ENCODE data around the gene RTL5. TPM values are rescaled to one million over a fixed set of nuclear protein-coding genes. Genes with fewer than 3 reads are reported as not detected.

The RTL5 gene
- total RNA-seq, 1 donor from 2014 or later, result 3.4 TPM

DNA sequence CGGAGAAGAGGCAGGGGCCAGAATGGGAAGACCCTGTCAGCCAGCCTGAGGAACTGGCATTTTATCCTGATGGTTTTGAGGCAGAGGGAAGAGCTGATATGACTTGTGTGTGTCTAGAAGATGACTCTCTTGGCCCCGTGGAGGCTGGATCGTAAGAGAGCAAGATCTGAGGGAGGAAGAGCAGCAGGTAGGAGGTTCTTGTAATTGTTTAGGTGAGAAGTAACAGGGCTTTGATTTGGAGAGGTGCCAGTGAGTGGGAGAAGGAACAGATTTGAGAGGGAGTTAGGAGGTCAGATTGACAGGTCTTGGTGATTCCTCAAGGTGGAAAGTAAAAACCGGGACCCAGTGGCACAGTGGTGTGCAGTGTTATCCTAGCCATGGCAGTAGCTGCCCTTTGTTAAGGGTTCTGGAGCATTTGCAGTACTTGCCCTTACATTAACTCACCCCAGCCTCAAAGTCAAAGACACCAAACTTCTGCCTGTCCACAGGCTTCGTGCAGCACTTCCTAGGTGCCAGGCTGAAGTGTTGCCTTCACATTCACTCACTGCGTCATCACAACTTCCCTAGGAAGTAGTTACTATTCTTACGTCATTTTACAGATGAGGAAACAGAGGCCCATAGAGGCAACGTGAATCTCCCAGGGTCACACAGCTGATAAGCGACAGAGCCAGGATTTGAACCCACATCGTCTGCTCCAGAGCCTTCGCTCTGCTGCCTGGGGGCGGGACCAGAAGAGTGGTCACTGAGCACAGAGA lies 23.7 kb downstream of the RTL5 start:
- DNase-seq, result no peak

DNA sequence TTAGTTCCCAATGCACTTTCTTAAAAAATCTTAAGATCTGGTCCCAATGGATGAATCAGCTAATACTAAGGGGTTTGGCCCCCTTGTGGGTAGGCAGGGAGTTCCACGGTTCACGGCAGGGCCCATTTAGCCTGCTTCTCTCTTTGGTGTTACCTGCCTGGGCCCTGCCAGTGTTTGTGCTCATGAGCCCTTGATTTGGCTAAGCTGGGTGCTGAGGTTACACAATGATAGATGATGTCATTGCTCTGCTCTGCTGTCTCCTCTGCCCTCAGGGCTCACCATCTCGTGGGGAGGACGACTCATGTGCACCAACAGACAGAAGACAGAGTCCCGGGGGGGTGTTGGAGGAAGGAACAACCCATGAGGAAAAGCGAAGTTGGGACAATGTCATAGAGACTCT lies 24.4 kb downstream of the RTL5 start:
- no peak for DNase-seq

DNA sequence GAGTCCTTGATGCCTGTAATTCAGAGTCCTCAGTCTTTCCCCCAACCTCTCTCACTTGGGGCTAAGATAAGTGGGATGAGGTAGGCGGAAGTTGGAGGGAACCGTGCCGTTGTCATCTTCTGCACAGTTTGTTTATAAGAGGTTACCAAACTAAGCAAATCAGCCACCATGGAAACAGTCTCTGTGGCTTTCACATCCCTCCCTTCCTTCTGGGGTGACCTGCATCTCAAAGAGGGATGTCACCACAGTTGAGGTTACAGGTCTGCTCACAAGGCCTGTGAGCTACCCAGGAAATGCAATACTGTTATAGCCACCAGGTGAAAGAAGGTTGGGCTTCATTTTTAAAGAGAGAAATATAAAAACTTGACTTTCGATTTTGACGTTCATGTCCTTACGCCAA lies 26.3 kb downstream of the RTL5 start:
- no peak for DNase-seq

DNA sequence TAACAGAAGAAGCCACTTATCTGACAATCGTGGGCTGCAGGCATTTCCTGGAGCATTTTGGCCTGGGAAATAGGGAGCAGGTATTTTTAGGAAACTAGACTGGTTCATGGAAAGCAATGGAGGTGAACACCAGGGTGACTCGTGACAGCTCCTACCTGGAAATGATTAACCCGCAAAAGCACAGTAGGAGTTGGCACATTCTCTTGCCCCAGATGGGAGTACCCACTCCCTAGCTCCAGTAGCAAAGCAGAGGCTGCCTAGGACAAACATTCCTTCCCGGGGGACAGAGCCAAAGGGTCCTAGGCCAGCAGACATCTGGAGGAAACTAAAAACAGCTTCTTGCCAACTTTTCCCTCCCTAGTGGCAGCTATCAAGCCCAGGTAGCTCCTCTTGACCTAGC lies 29.0 kb downstream of the RTL5 start:
- DNase-seq, result no peak

DNA sequence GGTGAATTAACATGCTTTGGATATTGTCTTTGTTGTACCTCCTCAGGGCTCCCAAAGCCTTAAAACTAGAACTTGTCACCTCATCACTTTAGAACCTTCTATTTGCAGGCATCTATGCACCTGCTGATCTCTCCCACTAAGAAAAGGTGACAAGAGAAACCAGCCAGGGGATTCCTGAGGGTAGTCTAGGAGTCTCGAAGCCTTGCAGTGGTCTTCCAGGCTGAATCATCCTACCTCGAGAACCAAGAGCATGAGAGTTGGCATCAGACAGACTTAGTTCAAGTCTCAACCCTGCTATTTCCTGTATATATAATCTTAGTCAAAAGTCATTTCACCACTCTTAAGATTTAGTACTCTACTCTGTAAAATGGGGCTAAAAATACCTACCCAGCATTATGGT lies 29.6 kb downstream of the RTL5 start:
- no peak for DNase-seq

DNA sequence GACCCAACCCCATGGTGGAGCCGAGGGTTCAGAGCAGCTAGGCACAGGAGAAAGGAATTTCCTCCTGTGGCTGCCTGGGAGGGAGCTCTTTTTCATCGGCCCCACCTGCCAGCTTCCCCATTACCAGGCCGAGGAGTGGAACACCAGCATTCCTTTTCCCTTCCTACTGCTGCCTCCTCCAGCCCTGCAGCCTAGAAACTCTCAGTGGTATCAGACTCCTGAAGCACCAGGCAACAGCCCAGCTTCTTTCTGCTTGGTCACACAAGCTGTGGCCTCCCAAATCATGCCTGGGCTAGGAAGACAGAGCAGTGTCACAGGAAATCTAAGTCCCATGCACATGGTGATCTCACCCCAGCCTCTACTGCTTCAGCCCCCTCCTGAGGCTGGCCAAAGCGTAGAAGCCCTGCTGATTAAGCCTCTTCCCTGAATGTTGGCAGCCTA lies 30.1 kb downstream of the RTL5 start:
- DNase-seq, result no peak

DNA sequence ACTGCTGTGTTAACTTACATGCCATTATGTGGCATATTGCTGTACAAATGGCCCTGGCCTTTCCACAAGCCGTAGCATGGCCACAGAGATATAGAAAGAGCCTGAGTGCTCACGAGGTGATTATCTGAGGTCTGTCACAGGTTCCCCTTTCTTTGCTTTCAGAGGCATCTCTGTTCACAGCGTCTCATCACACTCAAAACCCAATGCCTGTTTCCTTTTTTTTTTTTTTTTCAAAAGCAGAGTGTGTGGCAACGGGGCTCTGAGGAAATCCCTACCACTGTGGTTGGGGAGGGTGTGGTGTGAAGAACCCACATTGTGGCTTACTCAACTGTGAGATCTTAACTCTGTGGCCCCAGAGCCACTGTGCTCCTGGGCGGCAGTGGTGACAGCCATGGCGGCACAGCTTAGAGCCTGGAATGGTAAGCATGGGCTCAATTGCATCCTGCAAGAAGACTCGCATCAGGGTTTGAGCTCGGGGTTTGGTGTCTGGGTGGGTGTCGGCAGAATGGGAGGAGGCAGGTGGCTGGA lies 30.8 kb downstream of the RTL5 start:
- DNase-seq, result no peak

DNA sequence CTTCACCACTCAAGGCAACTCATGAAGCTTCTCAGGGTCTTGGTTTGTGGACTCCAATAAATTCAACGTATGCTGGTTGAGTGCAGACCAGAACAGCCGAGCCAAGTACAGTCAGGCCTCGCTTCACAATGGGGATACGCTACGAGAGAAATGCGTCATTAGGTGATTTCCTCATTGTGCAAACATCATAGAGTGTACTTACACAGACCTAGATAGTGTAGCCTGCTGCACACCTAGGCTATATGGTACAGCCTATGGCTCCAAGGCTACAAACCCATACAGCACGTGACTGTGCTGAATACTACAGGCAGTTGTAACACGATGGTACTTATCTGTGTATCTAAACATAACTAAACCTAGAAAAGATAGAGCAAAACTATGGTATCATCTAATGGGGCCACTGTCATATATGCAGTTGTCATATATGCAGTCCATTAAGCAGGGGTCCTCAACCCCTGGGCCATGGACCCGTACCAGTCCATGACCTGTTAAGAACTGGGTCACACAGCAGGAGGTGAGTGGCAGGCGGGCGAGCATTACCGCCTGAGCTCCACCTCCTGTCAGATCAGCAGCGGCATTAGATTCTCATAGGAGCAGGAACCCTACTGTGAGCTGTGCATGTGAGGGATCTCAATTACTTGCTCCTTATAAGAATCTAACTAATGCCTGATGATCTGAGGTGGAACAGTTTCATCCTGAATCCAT lies 31.5 kb downstream of the RTL5 start:
- no peak for DNase-seq

DNA sequence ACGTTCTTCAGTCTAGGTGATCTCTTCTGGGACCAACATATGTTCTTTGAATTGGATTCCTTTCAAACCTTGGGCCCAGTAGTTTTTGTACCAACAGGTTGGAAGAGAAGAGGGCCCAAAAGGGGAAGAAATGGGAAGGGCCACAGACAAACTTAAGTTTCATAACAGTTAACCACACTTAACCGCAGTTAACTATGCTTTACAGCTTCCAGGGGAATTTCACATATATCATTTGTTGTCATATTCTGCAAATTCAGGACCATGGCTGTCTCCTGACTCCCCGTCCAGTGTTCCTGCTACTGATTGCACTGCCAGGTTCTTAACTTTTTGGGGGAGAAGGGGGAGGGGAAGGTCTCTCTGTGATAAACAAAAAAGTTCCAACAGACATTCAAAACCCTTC lies 34.6 kb downstream of the RTL5 start:
- DNase-seq, result no peak

DNA sequence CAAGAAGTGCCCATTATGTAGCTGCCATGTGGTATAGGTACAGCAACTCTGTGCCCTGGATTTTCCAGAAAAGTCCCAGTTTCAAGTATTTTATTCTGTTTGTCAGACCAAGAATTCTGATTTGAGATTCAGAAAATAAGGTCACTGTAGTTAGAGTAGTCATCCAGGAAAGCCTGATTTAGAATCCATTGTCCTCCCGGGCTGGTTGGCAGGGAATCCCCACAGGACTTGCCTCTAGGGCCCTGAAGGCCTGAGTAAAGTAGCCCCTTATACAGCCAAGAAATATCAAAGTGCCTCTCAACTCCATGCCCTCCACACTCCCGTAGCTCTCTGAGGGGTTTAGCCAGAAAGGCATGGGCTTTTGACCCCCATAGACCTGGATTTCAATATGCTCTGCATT lies 36.3 kb downstream of the RTL5 start:
- DNase-seq, result no peak

DNA sequence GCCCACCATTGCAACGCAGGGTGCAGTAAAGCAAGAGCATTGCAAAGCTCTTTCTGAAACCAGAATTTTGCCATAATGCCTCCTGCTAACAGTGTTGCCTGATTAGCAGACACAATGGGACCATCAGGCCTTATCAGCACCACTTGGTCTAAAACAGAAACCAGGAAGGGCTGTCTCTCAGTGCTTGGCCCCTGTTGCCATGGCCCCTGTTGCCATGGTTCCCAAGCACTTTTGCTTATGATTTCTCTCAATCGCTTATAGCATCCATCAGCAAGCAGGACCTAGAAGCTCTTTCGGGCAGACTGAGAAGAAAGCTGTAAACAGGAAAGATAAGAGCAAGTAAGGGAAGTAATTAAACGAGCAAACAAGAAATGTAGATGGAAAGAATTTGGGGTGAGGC lies 36.8 kb downstream of the RTL5 start:
- DNase-seq, result no peak

DNA sequence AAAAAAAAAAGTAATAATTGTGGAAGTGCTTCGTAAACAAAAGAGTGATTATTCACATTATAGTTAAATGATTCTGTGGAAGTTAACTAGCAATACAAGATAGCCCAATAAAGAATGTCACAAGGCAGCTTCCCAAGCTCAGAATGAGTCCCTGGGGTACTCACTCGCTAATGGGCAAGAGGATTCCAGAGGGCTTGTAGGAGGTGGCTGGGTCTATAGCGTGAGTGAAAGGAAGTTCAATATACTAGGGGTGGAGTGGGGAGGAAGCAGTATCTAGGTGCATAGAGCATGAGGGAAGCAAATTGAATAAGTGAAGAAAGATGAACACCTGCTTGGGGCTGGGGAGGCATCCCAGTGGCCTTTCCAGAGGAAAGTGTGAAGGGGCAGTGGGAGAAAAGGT lies 42.5 kb downstream of the RTL5 start:
- DNase-seq, result no peak

DNA sequence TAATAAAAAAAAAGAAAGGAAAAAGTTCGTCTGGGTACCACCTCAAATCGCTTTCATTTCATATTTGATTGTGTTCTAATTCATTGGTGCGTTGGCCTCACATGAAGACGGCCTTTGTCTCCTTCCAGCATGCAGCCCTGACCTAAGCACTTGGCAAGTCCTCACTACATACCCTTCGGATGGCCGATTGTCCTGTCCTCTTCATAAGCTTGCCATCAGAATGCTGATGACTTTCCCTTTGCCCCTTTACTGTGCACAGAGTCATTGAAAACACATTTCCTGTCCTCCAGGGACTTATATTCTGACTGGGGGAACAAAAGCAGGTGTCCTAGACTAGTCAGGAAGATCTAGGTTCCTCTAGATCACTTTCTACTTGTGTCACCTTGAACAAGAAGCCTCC lies 43.0 kb downstream of the RTL5 start:
- DNase-seq, result no peak

DNA sequence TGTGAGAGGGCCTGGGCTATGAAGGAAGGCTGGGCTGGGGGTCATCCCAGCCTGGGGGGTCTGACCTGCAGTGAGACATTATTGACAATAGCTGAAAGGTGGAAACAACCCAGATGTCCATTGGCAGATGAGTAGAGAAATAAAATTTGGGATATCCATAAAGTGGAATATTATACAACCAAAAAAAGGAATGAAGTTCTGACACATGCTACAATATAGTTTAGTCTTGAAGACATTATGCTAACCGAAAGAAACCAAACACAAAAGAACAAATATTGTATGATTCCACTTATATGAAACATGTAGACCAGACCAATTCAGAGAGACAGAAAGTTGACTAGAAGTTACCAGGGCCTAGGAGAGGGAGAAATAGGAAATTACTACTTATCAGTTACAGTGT lies 44.7 kb downstream of the RTL5 start:
- DNase-seq, result no peak

DNA sequence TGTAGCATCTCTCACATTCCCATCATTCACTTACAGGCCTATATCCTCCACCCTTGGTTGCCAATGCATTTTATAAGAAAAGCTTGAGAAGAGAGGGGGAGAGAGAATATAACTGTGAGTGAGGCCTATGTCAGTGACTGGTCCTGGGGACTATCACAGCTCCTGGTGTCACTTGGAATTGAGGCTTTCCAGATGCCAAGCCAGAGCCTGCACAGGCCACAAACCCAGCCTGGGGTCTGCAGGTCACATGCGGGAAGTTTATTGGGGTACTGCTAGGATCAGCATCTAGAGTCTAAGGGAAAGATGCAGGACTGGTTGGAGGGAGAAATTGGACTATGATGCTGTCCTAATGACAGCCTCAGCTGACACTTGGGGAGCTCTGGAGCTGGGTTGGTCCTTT lies 47.6 kb downstream of the RTL5 start:
- DNase-seq, result no peak

DNA sequence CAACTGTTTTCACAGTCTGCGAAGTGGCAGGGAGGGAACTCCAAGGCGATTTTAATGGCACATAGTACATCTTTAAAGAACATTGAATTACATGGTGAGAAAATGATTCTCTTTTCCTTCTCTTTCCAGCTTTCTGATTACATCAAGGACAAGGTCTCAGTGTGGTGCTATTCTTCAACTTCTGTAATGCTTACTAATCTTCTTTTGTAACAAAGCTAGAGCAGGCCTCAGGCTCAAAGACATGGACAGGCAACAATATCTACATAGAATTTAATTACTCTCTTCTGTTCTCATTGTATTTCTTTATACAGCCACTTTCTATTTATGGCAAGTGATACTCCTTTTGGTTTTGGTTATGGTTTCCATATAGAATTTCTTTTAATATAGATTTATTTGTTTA lies 48.4 kb downstream of the RTL5 start:
- no peak for DNase-seq

DNA sequence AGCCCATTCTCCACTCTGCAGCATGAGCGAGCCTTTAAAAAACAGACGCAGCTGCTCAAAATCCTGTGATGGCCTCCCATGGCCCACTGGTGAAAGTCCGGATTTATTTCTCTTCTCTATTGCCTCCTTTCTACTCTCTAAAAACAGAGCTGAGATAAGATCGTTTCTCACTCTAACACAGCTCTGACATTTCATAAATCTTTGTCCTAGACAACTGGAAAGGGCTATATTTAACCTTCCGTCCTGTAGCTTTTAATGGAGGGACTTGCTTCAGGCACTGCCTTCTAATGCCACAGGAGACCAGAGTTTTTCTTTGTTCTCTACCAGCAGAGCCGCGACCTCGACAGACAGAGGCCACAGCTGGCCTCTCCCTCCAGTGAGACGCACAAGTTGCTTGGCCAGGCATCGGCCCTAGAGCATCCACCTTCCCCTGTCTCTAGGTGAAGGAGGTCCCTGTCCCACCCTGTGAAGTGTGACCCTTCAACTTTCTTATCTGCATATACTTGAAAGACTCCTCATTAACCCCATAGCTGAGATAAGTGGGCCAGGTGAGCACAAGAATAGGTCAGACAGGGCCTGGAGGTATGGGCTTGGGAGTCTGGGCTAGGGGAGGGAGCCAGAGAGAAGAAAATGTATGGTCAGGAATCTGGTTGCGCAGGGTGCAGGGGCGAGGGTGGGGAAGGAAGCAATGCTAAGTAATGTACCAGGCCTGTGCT lies 50.0 kb downstream of the RTL5 start:
- DNase-seq, result no peak

DNA sequence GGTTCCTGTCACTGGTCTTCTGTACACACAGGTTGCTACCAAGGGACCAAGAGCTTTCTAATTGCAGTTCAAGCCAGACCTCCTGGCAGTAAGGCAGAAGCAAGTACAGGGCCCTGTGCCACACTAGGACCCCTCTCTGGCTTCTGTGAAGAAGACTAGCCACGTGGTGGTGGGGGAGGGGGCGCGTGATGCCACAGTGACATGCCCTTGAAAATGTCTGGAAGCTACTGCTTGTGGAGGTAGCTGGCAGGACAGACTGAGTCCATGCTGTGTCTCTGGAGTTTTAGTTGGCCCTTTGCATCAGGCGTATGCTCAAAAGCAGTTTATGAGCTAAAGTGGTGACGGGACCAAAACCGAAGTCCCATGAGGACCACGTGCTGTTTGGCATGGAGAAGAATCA lies 50.9 kb downstream of the RTL5 start:
- DNase-seq, result no peak

DNA sequence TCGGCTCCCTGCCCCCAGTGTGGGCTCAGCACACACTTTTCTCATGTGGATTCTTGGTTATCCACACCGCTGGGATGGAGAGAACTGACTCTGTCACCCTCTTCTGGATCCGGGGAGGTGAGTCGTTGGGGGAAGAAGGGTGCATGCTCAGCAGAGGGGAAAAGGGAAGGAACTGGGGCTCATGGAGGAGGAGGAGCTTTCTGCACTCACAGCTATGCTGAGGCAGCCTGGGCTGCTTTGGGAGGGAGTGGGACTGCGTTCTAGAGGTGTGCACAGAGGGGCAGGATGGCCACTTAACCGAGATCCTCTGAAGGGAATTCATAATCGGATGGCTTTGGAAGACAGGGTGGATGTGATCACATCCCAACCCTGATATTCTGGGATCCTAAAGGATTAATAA lies 51.6 kb downstream of the RTL5 start:
- no peak for DNase-seq

DNA sequence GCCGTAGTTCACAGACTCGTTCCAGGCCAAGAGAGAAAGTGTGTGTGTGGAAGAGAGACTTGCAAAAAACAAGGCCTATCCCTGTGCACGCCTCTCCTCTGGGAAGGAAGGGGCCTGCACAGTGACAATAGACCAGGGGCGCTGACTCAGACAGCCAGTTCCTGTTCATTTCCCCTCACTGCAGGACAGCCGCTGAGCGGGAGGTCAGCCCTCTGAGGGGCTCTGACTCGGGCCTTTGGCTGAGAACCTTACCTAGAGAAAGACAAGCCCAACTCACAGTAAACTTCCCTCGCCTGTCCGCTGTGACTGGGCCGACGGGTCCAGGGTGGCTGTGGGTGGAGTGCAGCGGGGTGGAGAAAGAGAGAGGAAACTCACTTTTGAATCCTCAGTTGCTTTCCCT lies 52.1 kb downstream of the RTL5 start:
- no peak for DNase-seq

DNA sequence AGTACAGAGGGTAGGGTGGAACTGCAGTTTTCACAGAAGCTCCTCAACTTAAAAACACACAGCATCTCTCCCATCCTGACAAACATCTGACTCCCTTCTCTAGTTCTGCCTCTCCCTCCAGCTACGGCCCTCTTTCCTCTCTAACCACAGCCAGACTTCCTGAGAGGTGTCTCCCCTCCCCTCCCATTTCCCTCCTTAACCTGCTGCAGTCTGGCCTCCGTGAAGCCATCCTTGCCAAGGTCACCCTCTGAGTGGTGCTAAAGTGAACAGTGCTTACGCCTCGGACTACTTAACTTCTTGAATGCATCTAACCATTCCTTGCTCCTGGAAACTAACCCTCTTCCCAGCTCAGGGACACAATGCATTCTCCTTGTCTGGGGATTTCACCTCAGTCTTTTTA lies 53.3 kb downstream of the RTL5 start:
- DNase-seq, result no peak
